ENCODE data around the gene ZNF525.
"Not testable (repeated sequence)": the region's sequence is repeated elsewhere in the genome, so short reads cannot be mapped to it uniquely, and the experiment has no call there.

Gene ZNF525

DNA sequence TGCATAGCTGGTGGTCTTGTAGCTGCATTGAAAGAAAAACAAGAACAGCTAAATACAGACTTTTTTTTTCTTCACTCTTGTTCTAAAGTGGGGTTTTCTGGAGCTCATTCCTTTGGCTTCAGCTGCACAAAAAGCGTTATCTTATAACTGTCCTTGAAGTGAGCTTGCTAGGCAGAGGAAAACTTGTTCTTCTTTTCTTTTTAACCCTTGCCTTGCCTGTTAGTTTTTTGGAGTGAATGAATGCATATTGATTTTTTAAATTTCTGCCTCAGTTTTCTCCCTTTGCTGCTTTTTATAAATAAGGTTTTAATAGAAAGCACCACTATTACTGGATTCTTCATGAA lies 31.0 kb downstream of the ZNF525 start:
- DNase-seq, result no peak

DNA sequence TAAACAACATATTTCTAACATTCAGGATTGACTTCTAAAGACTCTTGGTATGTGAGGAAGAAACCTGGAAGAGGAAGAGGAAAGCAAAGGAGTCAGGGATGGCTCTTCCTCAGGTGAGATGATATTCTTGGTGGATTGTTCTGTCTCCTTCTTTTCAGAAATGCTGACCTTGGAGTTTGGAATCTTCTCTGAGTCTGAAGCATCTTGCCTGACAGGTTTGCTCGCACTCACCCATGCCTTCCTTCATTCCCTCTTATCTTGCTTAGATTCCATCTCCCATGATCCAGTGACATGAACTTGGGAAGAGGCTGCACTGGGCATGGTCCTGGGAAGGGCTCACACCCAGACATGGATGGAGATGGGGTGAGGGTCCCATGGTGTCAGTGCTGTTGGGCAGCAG lies 32.4 kb downstream of the ZNF525 start:
- not testable (repeated sequence) for DNase-seq

DNA sequence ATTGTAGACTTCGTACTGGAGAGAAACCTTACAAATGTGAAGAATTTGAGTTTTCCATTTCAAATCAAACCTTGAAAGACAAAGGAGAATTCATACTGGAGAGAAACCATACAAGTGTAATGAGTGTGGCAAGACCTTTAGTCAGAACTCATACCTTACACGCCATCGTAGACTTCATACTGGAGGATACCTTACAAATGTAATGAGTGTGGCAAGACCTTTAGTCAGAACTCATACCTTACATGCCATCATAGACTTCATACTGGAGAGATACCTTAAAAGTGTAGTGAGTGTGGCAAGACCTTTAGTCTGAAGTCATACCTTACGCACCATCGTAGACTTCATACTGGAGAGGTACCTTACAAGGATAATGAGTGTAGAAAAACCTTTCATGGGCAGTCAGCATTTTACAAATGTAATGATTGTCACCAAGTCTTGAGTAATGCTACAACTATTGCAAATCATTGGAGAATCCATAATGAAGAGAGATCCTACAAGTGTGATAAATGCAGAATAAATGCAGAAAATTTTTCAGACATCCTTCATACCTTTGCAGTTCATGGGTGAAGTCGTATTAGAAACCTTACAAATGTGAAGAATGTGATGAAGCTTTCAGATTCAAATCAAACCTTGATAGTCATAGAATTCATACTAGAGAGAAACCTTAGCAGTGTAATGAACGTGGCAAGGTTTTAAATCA lies 44.1 kb downstream of the ZNF525 start:
- DNase-seq, result no peak

DNA sequence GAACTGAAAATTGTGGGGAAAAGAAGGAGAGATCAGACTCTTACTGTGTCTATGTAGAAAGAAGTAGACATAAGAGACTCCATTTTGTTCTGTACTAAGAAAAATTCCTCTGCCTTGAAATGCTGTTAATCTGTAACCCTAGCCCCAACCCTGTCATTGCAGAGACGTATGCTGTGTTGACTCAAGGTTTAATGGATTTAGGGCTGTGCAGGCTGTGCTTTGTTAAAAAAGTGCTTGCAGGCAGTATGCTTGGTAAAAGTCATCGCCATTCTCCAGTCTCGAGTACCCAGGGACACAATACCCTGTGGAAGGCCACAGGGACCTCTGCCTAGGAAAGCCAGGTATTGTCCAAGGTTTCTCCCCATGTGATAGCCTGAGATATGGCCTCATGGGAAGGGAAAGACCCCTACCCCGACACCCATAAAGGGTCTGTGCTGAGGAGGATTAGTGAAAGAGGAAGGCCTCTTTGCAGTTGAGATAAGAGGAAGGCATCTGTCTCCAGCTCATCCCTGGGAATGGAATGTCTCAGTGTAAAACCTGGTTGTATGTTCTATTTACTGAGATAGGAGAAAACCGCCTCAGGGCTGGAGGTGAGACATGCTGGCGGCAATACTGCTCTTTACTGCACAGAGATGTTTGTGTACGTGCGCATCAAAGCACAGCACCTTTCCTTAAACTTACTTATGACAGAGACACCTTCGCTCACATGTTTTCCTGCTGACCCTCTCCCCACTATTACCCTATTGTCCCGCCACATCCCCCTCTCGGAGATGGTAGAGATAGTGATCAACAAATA lies 55.2 kb downstream of the ZNF525 start:
- not testable (repeated sequence) for DNase-seq

DNA sequence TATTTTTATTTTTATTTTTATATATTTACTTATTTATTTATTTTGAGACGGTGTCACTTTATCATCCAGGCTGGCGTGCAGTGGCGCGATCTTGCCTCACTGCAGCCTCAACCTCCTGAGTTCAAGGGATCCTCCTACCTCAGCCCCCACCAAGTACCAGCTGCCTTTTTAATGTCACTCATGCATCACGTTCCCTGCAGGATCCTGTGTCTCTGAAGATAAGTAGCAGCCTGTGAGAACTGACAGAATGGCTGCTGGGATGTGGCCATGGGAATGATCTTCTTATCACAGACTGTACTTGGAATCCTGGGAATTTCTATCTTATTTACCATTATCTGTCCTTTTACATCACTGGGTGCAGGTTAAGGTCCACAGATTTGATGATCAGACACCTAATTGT lies 57.0 kb downstream of the ZNF525 start:
- no peak for DNase-seq

DNA sequence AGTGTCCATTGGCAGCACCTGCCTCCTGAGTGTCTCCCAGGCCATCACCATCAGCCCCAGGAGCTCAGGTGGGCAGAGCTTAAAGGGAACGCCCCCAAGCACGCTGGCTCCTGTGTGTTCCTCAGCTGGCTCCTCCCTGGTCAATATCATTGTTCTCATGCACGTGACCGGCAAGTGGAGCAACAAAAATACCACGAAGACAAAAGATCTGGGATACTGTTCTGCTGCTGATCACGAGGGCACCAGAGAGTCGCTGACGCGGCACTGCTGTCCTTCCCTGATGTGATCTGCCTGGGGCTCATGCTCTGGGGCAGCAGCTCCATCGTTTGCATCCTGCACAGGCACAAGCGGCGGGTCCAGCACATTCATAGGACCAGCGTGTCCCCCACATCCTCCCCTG lies 57.6 kb downstream of the ZNF525 start:
- peak; percentile 30 for DNase-seq

DNA sequence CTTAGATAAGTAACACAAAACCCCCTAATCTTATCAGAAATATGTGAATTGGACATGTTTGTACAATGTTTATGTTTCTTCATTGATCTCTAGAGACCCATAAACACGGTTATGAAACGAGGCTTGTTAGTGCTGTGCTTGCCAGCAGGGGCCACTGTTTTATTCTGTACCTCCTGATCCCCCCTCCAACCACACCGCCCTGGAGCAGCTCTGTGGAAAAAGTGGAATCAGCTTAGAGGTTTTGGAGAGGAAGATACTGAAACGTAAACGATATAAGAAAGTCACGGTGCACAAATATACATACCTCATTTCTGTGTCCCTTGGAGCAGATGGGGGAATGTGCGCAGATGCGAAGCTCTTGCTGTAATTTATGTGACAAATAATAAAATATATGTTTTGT lies 58.2 kb downstream of the ZNF525 start:
- not testable (repeated sequence) for DNase-seq

DNA sequence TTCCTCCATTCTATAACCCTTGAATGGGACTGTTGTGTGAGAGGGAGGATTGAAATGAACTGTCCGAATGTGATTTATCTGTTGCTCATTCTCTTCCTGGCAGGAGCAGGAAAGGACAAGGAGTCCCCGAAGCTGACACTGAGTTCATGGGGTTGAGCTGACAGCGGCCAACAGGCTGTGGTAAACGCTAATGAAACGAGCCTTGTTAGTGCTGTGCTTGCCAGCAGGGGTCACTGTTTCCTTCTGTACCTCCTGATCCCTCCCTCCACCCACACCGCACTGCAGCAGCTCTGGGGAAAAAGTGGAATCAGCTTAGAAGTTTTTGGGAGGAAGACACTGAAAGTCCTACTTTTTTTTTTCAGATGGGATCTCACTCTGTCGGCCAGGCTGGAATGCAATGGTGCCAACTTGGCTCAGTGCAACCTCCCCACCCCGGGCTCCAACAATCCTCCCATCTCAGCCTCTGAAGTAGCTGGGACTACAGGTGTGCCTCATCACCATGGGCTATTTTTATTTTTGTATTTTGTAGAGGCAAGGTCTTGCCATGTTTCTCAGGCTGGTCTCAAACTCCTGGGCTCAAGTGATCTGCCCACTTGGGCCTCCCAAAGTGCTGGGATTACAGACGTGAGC lies 59.6 kb downstream of the ZNF525 start:
- peak; percentile 82 for DNase-seq

DNA sequence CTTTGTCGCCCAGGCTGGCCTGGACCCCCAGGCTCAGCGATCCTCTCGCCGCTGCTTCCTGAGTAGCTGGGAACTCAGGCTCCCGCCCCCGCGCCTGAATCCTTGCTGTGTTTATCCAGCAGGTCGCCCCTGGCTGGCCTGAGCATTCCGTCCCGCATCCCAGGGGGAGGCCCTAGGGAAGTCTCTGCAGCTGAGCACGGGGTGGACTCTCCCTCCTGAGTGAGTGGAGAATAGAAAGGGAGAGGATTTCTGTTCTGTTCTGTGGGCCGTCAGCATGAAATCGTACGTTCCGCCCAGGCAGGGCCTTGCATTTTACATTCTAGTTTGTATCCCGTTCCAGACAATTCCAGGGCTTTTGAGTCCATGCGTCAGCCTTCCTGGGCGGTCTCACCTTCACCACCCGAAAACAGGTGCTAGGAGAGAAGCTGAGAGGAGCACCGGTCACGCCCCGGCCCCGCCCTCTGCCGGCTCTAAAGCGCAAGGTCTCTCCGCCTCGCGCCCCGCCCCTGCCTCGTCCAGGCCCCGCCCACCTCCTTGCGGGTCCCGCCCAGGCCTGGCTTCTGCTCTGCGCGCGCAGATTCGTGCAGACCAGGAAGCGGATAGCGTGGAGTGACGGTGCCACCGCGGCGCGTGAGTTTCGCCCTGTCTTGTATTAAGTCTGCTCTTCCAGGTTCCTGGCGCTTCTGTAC lies 66.0 kb downstream of the ZNF525 start, which contains the start of gene ZNF761:
ZNF761 (plus strand) TSS at position 586 of the 689 bp plus-strand sequence. CDS start 15,285 bp downstream, outside the sequence.
- DNase-seq, result peak; percentile 98

DNA sequence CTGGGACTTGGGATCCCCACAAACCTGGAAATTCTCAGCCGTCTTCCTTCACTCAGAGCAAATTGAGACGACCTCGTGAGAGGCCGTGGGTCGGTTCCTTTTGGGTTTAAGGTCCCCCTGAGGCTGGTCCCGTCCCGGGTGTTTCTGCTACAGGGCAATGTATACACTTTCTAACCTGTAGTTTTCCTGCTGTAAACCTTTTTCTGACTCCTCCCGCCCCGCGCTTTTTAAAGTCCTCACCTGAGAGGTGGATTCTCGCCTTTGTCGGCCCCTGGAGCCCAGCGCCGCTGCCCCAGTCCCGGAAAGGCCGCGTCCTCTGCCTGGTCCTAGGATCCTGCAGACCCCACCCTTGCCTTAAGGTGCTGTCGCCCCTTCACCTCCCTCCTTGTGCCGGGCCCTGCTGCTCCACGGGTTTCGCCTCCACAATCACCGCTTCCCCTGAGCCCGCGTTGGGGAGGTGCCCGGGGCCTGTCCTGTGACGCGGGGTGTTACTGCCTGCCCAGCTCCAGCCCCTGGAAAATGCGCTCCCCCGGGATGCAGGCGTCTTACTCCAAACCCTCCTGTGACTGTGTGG lies 66.7 kb downstream of the ZNF525 start:
- no peak for DNase-seq
